ENCODE results near the gene AP5S1. TPM values are rescaled to one million over a fixed set of nuclear protein-coding genes. Genes with fewer than 3 reads are reported as not detected.

Gene AP5S1
- total and polyA plus RNA-seq, 9 of the 15 experiments (the other 6 are each of a cell fraction or from before 2014, with no cell fraction given): 2.6 to 8.8 (median 4.4) TPM

- TF ChIP-seq CREM (IDR thresholded peaks at IDR 0.05; ENCODE audit: low read depth) (peak; percentile 44), ZNF696 (CRISPR knock-in tag; conservative IDR thresholded peaks at IDR 0.05) (no peak), RBBP5 (IDR thresholded peaks at IDR 0.05; ENCODE audit: borderline replicate concordance, insufficient read depth, low read length, poor library complexity, severe bottlenecking) (no peak), MTF1 (CRISPR knock-in tag; IDR thresholded peaks at IDR 0.05; ENCODE audit: borderline replicate concordance) (no peak), NFATC3 (IDR thresholded peaks at IDR 0.05) (no peak), ZNF778 (CRISPR knock-in tag; IDR thresholded peaks at IDR 0.05) (no peak), KLF1 (tag; IDR thresholded peaks at IDR 0.05) (no peak), E2F5 (CRISPR knock-in tag; IDR thresholded peaks at IDR 0.05) (no peak), BRD4 (IDR thresholded peaks at IDR 0.05) (no peak), FOXJ2 (tag; IDR thresholded peaks at IDR 0.05) (0 out of 2 replicates have a peak, but pooled peaks have one; percentile 65), ZFPM2 (CRISPR knock-in tag; IDR thresholded peaks at IDR 0.05) (no peak), RBM34 (IDR thresholded peaks at IDR 0.05; ENCODE audit: borderline replicate concordance, insufficient read depth, low read length) (no peak), MYBL2 (IDR thresholded peaks at IDR 0.05; ENCODE audit: low read depth) (no peak), MYBL2 (CRISPR knock-in tag; IDR thresholded peaks at IDR 0.05; ENCODE audit: borderline replicate concordance) (no peak), CUX1 (CRISPR knock-in tag; IDR thresholded peaks at IDR 0.05) (no peak), ZNF551 (CRISPR knock-in tag; IDR thresholded peaks at IDR 0.05) (no peak), ILK (tag; IDR thresholded peaks at IDR 0.05; ENCODE audit: borderline replicate concordance, low read depth) (no peak), NR2C2 (CRISPR knock-in tag; IDR thresholded peaks at IDR 0.05) (no peak), NR2C2 (tag; IDR thresholded peaks at IDR 0.05) (peak; percentile 24; the same call in 1 of the 2 replicates), ZSCAN32 (CRISPR knock-in tag; IDR thresholded peaks at IDR 0.05) (no peak), MTA1 (IDR thresholded peaks at IDR 0.05; ENCODE audit: borderline replicate concordance) (no peak), MAFG (tag; conservative IDR thresholded peaks at IDR 0.05) (no peak), MED1 (CRISPR knock-in tag; IDR thresholded peaks at IDR 0.05; ENCODE audit: borderline replicate concordance) (no peak), SIX5 (IDR thresholded peaks at IDR 0.05; ENCODE audit: borderline replicate concordance in 1 of 2, insufficient read depth in 1 of 2, low read depth in 1 of 2, low read length in 2 of 2) (peak; percentile 63 to 78), ZSCAN29 (IDR thresholded peaks at IDR 0.05) (no peak)
Measured at GRCh38 chr20:3781153-3781910, 39.0 kb upstream of the AP5S1 start, which contains the start of gene SPEF1 (continued).

Data from K562 (cell line).